Psoas muscle (tissue), 8 donors: Measurements from ENCODE around the gene SOX1. TPM values are rescaled to one million over a fixed set of nuclear protein-coding genes. Genes with fewer than 3 reads are reported as not detected.

Experiments used
- ATAC-seq, 4 donors: fragments of 200-7000 bp; cut with Tn5 transposase; one replicate each; pipeline ENCODE4 v1.9.1; 2020; ENCODE audit warnings: moderate library complexity in 3 of 4, mild to moderate bottlenecking in 2 of 4
- DNase-seq, 2 donors: peaks; one replicate each; pipeline ENCODE4 v3.0.0-alpha.2; 2020
- H3K27ac ChIP-seq: fragments of 200-600 bp; one replicate; pipeline ENCODE4 v1.8.0; 2022
- H3K27me3 ChIP-seq, 3 donors: fragments of 200-600 bp in 1 of 3; one replicate each; pipeline versions ENCODE4 v1.6.1 to v1.8.0; 2013 to 2022; ENCODE audit warnings: low read length in 2 of 3, mild to moderate bottlenecking in 2 of 3, moderate library complexity in 1 of 3; ENCODE audit not compliant: insufficient read depth in 3 of 3
- H3K36me3 ChIP-seq, 2 donors: fragments of 200-600 bp in 1 of 2; one replicate each; pipeline versions ENCODE4 v1.6.1 to v1.8.0; 2013 to 2022; ENCODE audit warnings: low read depth in 1 of 2, mild to moderate bottlenecking in 1 of 2, moderate library complexity in 1 of 2; ENCODE audit not compliant: insufficient read depth in 1 of 2
- H3K4me1 ChIP-seq: fragments of 200-600 bp; one replicate; pipeline ENCODE4 v1.8.0; 2022
- H3K4me3 ChIP-seq: fragments of 200-600 bp; one replicate; pipeline ENCODE4 v1.8.0; 2022; ENCODE audit warnings: mild to moderate bottlenecking
- H3K9me3 ChIP-seq: fragments of 200-600 bp; one replicate; pipeline ENCODE4 v1.8.0; 2022
- CTCF ChIP-seq: fragments of 200-600 bp; IDR thresholded peaks from one replicate; pipeline ENCODE4 v1.8.0; 2022; ENCODE audit warnings: antibody characterized with exemption
- WGBS, 3 donors: extraction: QIAGEN DNeasy Blood & Tissue Kit; methylation state at CpG; one replicate each; pipeline versions ENCODE4 v1.1.6 to v1.1.7; 2013; 5-methylcytosine and 5-hydroxymethylcytosine counted together
- intact Hi-C, 2 donors: fragments of 100-400 bp; cut with DNase I; formaldehyde crosslinking; loops; one replicate each; pipeline versions ENCODE4 v1.11.0 to v1.14.2; 2022
- polyA plus RNA-seq, 3 donors: library from polyadenylated mRNA; stranded (reverse); fragments of 200-250 nt; gene quantifications; one replicate each; pipeline ENCODE4 v1.2.3, GENCODE V29; 2013
- total RNA-seq, 4 donors: library from RNA; stranded (reverse); fragmentation: NEBNext Ultra II Directional in 2 of 4; extraction: Animal tissue kit (Norgen Biotek cat#: 25700) in 2 of 4; gene quantifications; one replicate each; pipeline versions ENCODE4 v1.2.1 to v1.2.4, GENCODE V29; 2021 to 2023
- donor health status: healthy with polysubstance abuse.
- donor health status: DM: no; HTN: no; CAD: no; lungs with moderate emphysema.
- donor health status: Bipolar disorder and iron deficiency.
- donor health status: healthy.
- donor health status: DM: yes; HTN: yes; CAD: no.
- donor health status: DM: no; HTN: no; CAD: no.
- donor health status: DM: no; HTN: no; CAD: no.
- donor health status: DM: yes; HTN: yes; CAD: no.

Gene SOX1
- total and polyA plus RNA-seq, 7 donors: not detected

GRCh38 chr13:112118451-112119064 is 51.6 kb downstream of the SOX1 start:
- intact Hi-C loops: no loop called here
- Histone ChIP-seq H3K9me3 (no peaks in the 10 kb centered on the region), H3K27ac (no peak overlapping the region), H3K27me3 (peaks cover 0 to 18% (median 5%) of the 10 kb centered on the region in 3 donors), H3K4me3 (no peak overlapping the region), H3K4me1 (no peaks in the 10 kb centered on the region), H3K36me3 (no peaks in the 10 kb centered on the region)
- ATAC-seq (no peak), DNase-seq (peak in 1 of 2 donors; percentile 23)
- 67 to 73% (median 73%) methylated on average over 23 of the region's 23 CpGs for WGBS, 3 donors
- no peak for TF ChIP-seq CTCF

GRCh38 chr13:112119192-112120030 is 52.5 kb downstream of the SOX1 start:
- no peak for TF ChIP-seq CTCF
- intact Hi-C loops: no loop called here
- Histone ChIP-seq H3K4me3 (no peak overlapping the region), H3K4me1 (no peaks in the 10 kb centered on the region), H3K36me3 (no peaks in the 10 kb centered on the region), H3K27ac (no peak overlapping the region), H3K9me3 (no peaks in the 10 kb centered on the region), H3K27me3 (peaks cover 0 to 18% (median 5%) of the 10 kb centered on the region in 3 donors)
- no peak for ATAC-seq
- WGBS, 3 donors: 86 to 87% (median 86%) methylated on average over 14 of the region's 14 CpGs
- DNase-seq: peak in 1 of 2 donors; percentile 35

- peaks cover 0 to 18% (median 5%) of the 10 kb centered on the region in 3 donors for H3K27me3 ChIP-seq
- H3K9me3 ChIP-seq: no peaks in the 10 kb centered on the region
- intact Hi-C loops: no loop called here
- WGBS, 3 donors: 46 to 54% (median 51%) methylated on average over 5 of the region's 5 CpGs
- TF ChIP-seq CTCF: no peak
- ATAC-seq (no peak), DNase-seq (no peak)
- H3K4me1 ChIP-seq: no peaks in the 10 kb centered on the region
- H3K36me3 ChIP-seq: no peaks in the 10 kb centered on the region
- no peak overlapping the region for H3K4me3 ChIP-seq
- no peak overlapping the region for H3K27ac ChIP-seq
These were observed 53.1 kb downstream of the SOX1 start for GRCh38 chr13:112120031-112120373.
